ENCODE measurements around the gene ZNF438. TPM values are rescaled to one million over a fixed set of nuclear protein-coding genes. Genes with fewer than 3 reads are reported as not detected.
"Not testable (repeated sequence)": the region's sequence is repeated elsewhere in the genome, so short reads cannot be mapped to it uniquely, and the experiment has no call there.

The ZNF438 gene
- total and polyA plus RNA-seq, 7 experiments from 2014 or later: 3.9 to 9.4 (median 4.2) TPM

- H3K4me3 ChIP-seq (ENCODE audit: low read length); H3K4me1 Mint-ChIP-seq; ATAC-seq; H3K27ac ChIP-seq (ENCODE audit: low read depth, low read length); H3K4me3 Mint-ChIP-seq; H3K27me3 ChIP-seq (ENCODE audit: control insufficient read depth in 2 of 2, insufficient read depth in 2 of 2, low read length in 2 of 2); CTCF ChIA-PET; H3K27me3 Mint-ChIP-seq; H3K9me3 ChIP-seq (ENCODE audit: control insufficient read depth in 2 of 3, low read length in 3 of 3); intact Hi-C loops (cut with micrococcal nuclease); H3K36me3 ChIP-seq (ENCODE audit: control insufficient read depth in 2 of 3, insufficient read depth in 3 of 3, low read length in 3 of 3); DNase-seq; H3K4me1 ChIP-seq (ENCODE audit: control insufficient read depth in 2 of 2, insufficient read depth in 2 of 2, low read length in 2 of 2); H3K27ac Mint-ChIP-seq; POLR2A ChIA-PET: not testable (repeated sequence)
- H3K36me3 Mint-ChIP-seq: peaks cover 0 to 11% (median 8%) of the 10 kb centered on the region in 5 donors
- H3K9me3 Mint-ChIP-seq: peaks cover 0 to 17% (median 5%) of the 10 kb centered on the region in 11 donors
These were observed 82.4 kb downstream of the ZNF438 start for GRCh38 chr10:30949218-30949617.

GRCh38 chr10:30944005-30944404 is 87.7 kb downstream of the ZNF438 start:
- ATAC-seq: no peak
- ChIA-PET CTCF (no interaction called here), POLR2A (no interaction called here)
- Histone ChIP-seq H3K4me3 (ENCODE audit: low read length) (no peak overlapping the region), H3K4me1 (ENCODE audit: control insufficient read depth in 2 of 2, insufficient read depth in 2 of 2, low read length in 2 of 2) (no peaks in the 10 kb centered on the region), H3K27ac (ENCODE audit: low read depth, low read length) (no peak overlapping the region), H3K27me3 (ENCODE audit: control insufficient read depth in 2 of 2, insufficient read depth in 2 of 2, low read length in 2 of 2) (no peaks in the 10 kb centered on the region), H3K9me3 (ENCODE audit: control insufficient read depth in 2 of 3, low read length in 3 of 3) (no peaks in the 10 kb centered on the region), H3K36me3 (ENCODE audit: control insufficient read depth in 2 of 3, insufficient read depth in 3 of 3, low read length in 3 of 3) (peaks cover 0 to 3% (median 0%) of the 10 kb centered on the region in 3 experiments)
- H3K27ac Mint-ChIP-seq: no peak overlapping the region
- no peaks in the 10 kb centered on the region for H3K27me3 Mint-ChIP-seq
- H3K4me3 Mint-ChIP-seq: no peak overlapping the region
- H3K9me3 Mint-ChIP-seq: peaks cover 0 to 7% (median 2%) of the 10 kb centered on the region in 11 donors
- peaks cover 0 to 25% (median 20%) of the 10 kb centered on the region in 5 donors for H3K36me3 Mint-ChIP-seq
- DNase-seq: no peak
- H3K4me1 Mint-ChIP-seq: peaks cover 0 to 12% (median 6%) of the 10 kb centered on the region in 7 donors
- intact Hi-C loops (cut with micrococcal nuclease): no loop called here

GRCh38 chr10:30943451-30943850 is 88.2 kb downstream of the ZNF438 start:
- intact Hi-C loops (cut with micrococcal nuclease): no loop called here
- peaks cover 0 to 25% (median 20%) of the 10 kb centered on the region in 5 donors for H3K36me3 Mint-ChIP-seq
- DNase-seq (no peak), ATAC-seq (no peak)
- Histone ChIP-seq H3K27ac (ENCODE audit: low read depth, low read length) (no peak overlapping the region), H3K36me3 (ENCODE audit: control insufficient read depth in 2 of 3, insufficient read depth in 3 of 3, low read length in 3 of 3) (peaks cover 0 to 3% (median 0%) of the 10 kb centered on the region in 3 experiments), H3K27me3 (ENCODE audit: control insufficient read depth in 2 of 2, insufficient read depth in 2 of 2, low read length in 2 of 2) (no peaks in the 10 kb centered on the region), H3K4me1 (ENCODE audit: control insufficient read depth in 2 of 2, insufficient read depth in 2 of 2, low read length in 2 of 2) (no peaks in the 10 kb centered on the region), H3K4me3 (ENCODE audit: low read length) (no peak overlapping the region), H3K9me3 (ENCODE audit: control insufficient read depth in 2 of 3, low read length in 3 of 3) (no peaks in the 10 kb centered on the region)
- H3K27me3 Mint-ChIP-seq: no peaks in the 10 kb centered on the region
- no peak overlapping the region for H3K4me3 Mint-ChIP-seq
- ChIA-PET CTCF (no interaction called here), POLR2A (no interaction called here)
- H3K9me3 Mint-ChIP-seq: peaks cover 0 to 7% (median 2%) of the 10 kb centered on the region in 11 donors
- peak overlapping the region in 1 of 9 donors; percentile 0 for H3K27ac Mint-ChIP-seq
- H3K4me1 Mint-ChIP-seq: peaks cover 0 to 12% (median 6%) of the 10 kb centered on the region in 7 donors

GRCh38 chr10:30940256-30940655 is 91.4 kb downstream of the ZNF438 start:
- ATAC-seq: no peak
- Mint-ChIP-seq H3K4me1 (peaks cover under 1 to 30% (median 23%) of the 10 kb centered on the region in 7 donors), H3K36me3 (peaks cover 4 to 35% (median 29%) of the 10 kb centered on the region in 5 donors), H3K4me3 (no peak overlapping the region), H3K27ac (no peak overlapping the region), H3K27me3 (no peaks in the 10 kb centered on the region), H3K9me3 (peaks cover 0 to 5% (median 1%) of the 10 kb centered on the region in 11 donors)
- ChIA-PET POLR2A (no interaction called here), CTCF (no interaction called here)
- intact Hi-C loops (cut with micrococcal nuclease): no loop called here
- no peaks in the 10 kb centered on the region for H3K36me3 ChIP-seq (ENCODE audit: control insufficient read depth in 2 of 3, insufficient read depth in 3 of 3, low read length in 3 of 3)
- H3K9me3 ChIP-seq (ENCODE audit: control insufficient read depth in 2 of 3, low read length in 3 of 3): no peaks in the 10 kb centered on the region
- H3K4me1 ChIP-seq (ENCODE audit: control insufficient read depth in 2 of 2, insufficient read depth in 2 of 2, low read length in 2 of 2): no peaks in the 10 kb centered on the region
- no peaks in the 10 kb centered on the region for H3K27me3 ChIP-seq (ENCODE audit: control insufficient read depth in 2 of 2, insufficient read depth in 2 of 2, low read length in 2 of 2)
- no peak for DNase-seq
- H3K4me3 ChIP-seq (ENCODE audit: low read length): no peak overlapping the region
- H3K27ac ChIP-seq (ENCODE audit: low read depth, low read length): no peak overlapping the region

GRCh38 chr10:30939643-30940251 is 91.9 kb downstream of the ZNF438 start:
- CTCF ChIA-PET: no interaction called here
- intact Hi-C loops (cut with micrococcal nuclease): loop anchor here in 1 of 2 donors (10.0 kb wide), 1 partner anchor 45 kb away; no protein-coding TSS in a partner anchor
- Histone ChIP-seq H3K9me3 (ENCODE audit: control insufficient read depth in 2 of 3, low read length in 3 of 3) (no peaks in the 10 kb centered on the region), H3K4me1 (ENCODE audit: control insufficient read depth in 2 of 2, insufficient read depth in 2 of 2, low read length in 2 of 2) (no peaks in the 10 kb centered on the region), H3K27me3 (ENCODE audit: control insufficient read depth in 2 of 2, insufficient read depth in 2 of 2, low read length in 2 of 2) (no peaks in the 10 kb centered on the region), H3K27ac (ENCODE audit: low read depth, low read length) (no peak overlapping the region), H3K36me3 (ENCODE audit: control insufficient read depth in 2 of 3, insufficient read depth in 3 of 3, low read length in 3 of 3) (no peaks in the 10 kb centered on the region), H3K4me3 (ENCODE audit: low read length) (no peak overlapping the region)
- peaks cover 5 to 30% (median 26%) of the 10 kb centered on the region in 7 donors for H3K4me1 Mint-ChIP-seq
- no peaks in the 10 kb centered on the region for H3K27me3 Mint-ChIP-seq
- H3K9me3 Mint-ChIP-seq: peaks cover 0 to 8% (median 2%) of the 10 kb centered on the region in 11 donors
- H3K27ac Mint-ChIP-seq: no peak overlapping the region
- POLR2A ChIA-PET: no interaction called here
- no peak for DNase-seq
- peaks cover 6 to 37% (median 33%) of the 10 kb centered on the region in 5 donors for H3K36me3 Mint-ChIP-seq
- no peak for ATAC-seq
- H3K4me3 Mint-ChIP-seq: no peak overlapping the region

- H3K36me3 ChIP-seq (ENCODE audit: control insufficient read depth in 2 of 3, insufficient read depth in 3 of 3, low read length in 3 of 3): no peaks in the 10 kb centered on the region
- no peaks in the 10 kb centered on the region for H3K27me3 ChIP-seq (ENCODE audit: control insufficient read depth in 2 of 2, insufficient read depth in 2 of 2, low read length in 2 of 2)
- intact Hi-C loops (cut with micrococcal nuclease): loop anchor here in 1 of 2 donors (10.0 kb wide), 1 partner anchor 50 kb away; no protein-coding TSS in a partner anchor
- no peak overlapping the region for H3K4me3 ChIP-seq (ENCODE audit: low read length)
- ATAC-seq: no peak
- H3K27me3 Mint-ChIP-seq: no peaks in the 10 kb centered on the region
- H3K4me1 Mint-ChIP-seq: peaks cover 2 to 20% (median 18%) of the 10 kb centered on the region in 7 donors
- H3K9me3 ChIP-seq (ENCODE audit: control insufficient read depth in 2 of 3, low read length in 3 of 3): no peaks in the 10 kb centered on the region
- no peak overlapping the region for H3K27ac ChIP-seq (ENCODE audit: low read depth, low read length)
- no peak overlapping the region for H3K27ac Mint-ChIP-seq
- H3K36me3 Mint-ChIP-seq: peaks cover 6 to 38% (median 26%) of the 10 kb centered on the region in 5 donors
- no peaks in the 10 kb centered on the region for H3K4me1 ChIP-seq (ENCODE audit: control insufficient read depth in 2 of 2, insufficient read depth in 2 of 2, low read length in 2 of 2)
- DNase-seq: no peak
- ChIA-PET POLR2A (no interaction called here), CTCF (no interaction called here)
- peaks cover 0 to 8% (median 2%) of the 10 kb centered on the region in 11 donors for H3K9me3 Mint-ChIP-seq
- no peak overlapping the region for H3K4me3 Mint-ChIP-seq
These were observed 96.6 kb downstream of the ZNF438 start for GRCh38 chr10:30935078-30935477.

GRCh38 chr10:30931094-30931493 is 100.6 kb downstream of the ZNF438 start:
- no peaks in the 10 kb centered on the region for H3K36me3 ChIP-seq (ENCODE audit: control insufficient read depth in 2 of 3, insufficient read depth in 3 of 3, low read length in 3 of 3)
- H3K36me3 Mint-ChIP-seq: peaks cover 6 to 35% (median 24%) of the 10 kb centered on the region in 5 donors
- ChIA-PET CTCF (no interaction called here), POLR2A (no interaction called here)
- H3K9me3 ChIP-seq (ENCODE audit: control insufficient read depth in 2 of 3, low read length in 3 of 3): no peaks in the 10 kb centered on the region
- no peaks in the 10 kb centered on the region for H3K27me3 ChIP-seq (ENCODE audit: control insufficient read depth in 2 of 2, insufficient read depth in 2 of 2, low read length in 2 of 2)
- peaks cover 5 to 18% (median 16%) of the 10 kb centered on the region in 7 donors for H3K4me1 Mint-ChIP-seq
- no peak overlapping the region for H3K4me3 Mint-ChIP-seq
- H3K27ac Mint-ChIP-seq: no peak overlapping the region
- ATAC-seq (no peak), DNase-seq (no peak)
- intact Hi-C loops (cut with micrococcal nuclease): loop anchor here in 1 of 2 donors (10.0 kb wide), 1 partner anchor 54 kb away; no protein-coding TSS in a partner anchor
- no peak overlapping the region for H3K4me3 ChIP-seq (ENCODE audit: low read length)
- H3K4me1 ChIP-seq (ENCODE audit: control insufficient read depth in 2 of 2, insufficient read depth in 2 of 2, low read length in 2 of 2): no peaks in the 10 kb centered on the region
- no peaks in the 10 kb centered on the region for H3K27me3 Mint-ChIP-seq
- H3K9me3 Mint-ChIP-seq: peaks cover 0 to 8% (median 2%) of the 10 kb centered on the region in 11 donors
- no peak overlapping the region for H3K27ac ChIP-seq (ENCODE audit: low read depth, low read length)

Data from naive thymus-derived CD4-positive, alpha-beta T cell (primary cell).